NK-92 (cell line): ENCODE measurements around the gene C2orf76.
"Not testable (repeated sequence)": the region's sequence is repeated elsewhere in the genome, so short reads cannot be mapped to it uniquely, and the experiment has no call there.

ENCODE experiments used
- DNase-seq: peaks from one replicate; lab custom pipeline; 2025; ENCODE audit not compliant: unreplicated experiment; lab: John Stamatoyannopoulos, UW

The C2orf76 gene

GRCh38 chr2:119301413-119301812 is 65.2 kb downstream of the C2orf76 start:
- DNase-seq, result no peak

GRCh38 chr2:119295688-119296375 is 70.8 kb downstream of the C2orf76 start:
- no peak for DNase-seq

GRCh38 chr2:119294671-119295070 is 72.0 kb downstream of the C2orf76 start:
- no peak for DNase-seq

GRCh38 chr2:119293900-119294299 is 72.7 kb downstream of the C2orf76 start:
- no peak for DNase-seq

DNA sequence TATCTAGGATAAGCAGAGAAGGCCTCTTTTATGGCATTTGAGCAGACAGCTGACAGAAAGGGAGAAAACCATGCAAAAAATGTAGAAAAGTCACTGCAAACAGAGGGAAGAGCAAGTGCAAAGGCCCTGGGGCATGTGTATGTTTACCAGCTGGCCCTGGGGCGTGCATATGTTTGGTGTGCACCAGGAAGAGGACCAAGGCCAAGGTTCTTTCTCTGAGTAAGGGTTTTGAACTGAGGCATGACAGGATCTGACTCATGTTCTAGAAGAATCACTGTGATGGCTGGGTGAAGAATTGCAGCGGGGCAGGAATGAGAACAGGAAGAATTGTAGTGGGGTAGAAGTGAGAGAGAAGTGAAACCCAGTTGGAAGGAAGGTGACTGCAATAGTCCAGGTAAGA is 73.4 kb downstream of the C2orf76 start:
- no peak for DNase-seq

- no peak for DNase-seq
Observed at GRCh38 chr2:119292226-119292625, 74.4 kb downstream of the C2orf76 start.

- DNase-seq, result no peak
Observed at GRCh38 chr2:119291588-119292167, 75.0 kb downstream of the C2orf76 start.

DNA sequence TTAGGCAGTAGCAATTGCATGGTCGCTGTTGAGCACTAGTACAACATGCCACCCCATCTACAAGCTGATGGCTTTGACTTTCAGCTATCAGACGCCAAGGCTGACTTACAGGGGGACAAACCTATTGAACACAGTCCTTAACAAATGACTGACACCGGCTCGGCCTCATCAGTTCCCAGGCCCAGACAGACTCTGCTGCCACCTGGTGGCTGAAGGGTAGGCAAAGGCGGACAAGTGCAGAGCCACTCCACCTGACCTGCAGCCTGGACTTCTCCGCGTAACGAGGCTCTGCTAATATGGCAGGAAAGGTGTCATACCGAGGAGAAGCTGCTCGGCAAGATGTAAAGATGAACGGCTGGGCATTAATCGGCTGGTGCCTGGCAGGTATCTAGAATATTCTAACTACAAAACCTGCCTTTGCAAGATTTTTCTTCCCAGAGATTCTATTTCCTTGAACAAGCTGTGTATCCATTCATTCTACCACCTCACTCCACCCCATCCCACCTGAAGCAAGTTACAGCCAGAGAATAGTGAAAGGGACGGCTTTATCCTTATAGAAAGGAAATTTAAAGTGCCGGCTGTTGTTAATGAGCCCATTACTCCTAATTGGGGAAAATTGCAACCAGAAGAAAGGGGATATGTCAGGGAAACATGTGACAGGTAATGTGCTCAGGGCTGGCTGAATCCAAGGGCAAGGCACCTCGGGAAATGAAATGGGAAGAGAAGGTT is 75.6 kb downstream of the C2orf76 start:
- no peak for DNase-seq

DNA sequence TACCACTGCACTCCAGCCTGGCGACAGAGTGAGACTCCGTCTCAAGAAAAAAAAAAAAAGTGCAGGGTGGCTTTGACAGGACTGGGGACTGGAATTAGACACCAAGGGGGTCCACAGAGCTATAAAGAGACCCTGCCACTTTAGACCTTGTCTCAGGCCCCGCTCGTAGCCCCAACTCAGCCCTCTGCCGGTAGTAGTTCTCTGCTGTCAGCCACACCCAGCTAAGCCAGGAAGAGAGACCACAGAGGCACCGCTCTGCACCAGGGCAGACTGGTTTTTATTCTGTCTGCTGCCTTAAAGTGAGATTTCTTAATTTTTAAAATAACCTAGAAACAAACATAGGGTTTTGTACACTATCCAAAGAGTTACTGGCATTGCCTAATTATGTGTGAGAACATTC is 77.0 kb downstream of the C2orf76 start:
- DNase-seq, result no peak

GRCh38 chr2:119289093-119289492 is 77.5 kb downstream of the C2orf76 start:
- DNase-seq, result no peak

GRCh38 chr2:119288576-119288975 is 78.1 kb downstream of the C2orf76 start:
- DNase-seq, result no peak

- DNase-seq, result no peak
Observed at GRCh38 chr2:119286661-119287060, 80.0 kb downstream of the C2orf76 start.

DNA sequence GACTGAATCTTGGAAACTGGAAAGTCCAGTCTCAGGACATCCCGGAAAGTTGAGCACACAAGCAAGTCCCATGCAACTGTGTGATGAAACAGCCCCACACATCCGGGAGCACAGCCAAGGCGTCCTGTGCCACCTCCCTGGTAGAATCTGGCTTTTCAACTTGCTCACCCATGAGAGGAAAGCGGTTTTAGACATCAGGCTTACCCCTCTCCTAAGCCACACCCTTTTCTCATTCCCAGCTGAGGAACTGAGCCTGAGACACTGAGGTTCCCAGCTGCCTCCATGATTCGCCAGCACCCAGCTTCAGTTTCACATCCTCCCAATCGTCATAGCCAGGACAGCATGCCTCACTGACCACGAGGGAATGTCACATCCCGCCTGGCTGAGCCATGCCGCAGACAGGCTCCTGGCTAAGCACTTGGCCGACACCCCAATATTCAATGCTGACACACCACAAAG is 82.7 kb downstream of the C2orf76 start:
- no peak for DNase-seq

- DNase-seq, result no peak
Observed at GRCh38 chr2:119282996-119283511, 83.6 kb downstream of the C2orf76 start.

GRCh38 chr2:119282146-119282995 is 84.3 kb downstream of the C2orf76 start:
- DNase-seq, result no peak

DNA sequence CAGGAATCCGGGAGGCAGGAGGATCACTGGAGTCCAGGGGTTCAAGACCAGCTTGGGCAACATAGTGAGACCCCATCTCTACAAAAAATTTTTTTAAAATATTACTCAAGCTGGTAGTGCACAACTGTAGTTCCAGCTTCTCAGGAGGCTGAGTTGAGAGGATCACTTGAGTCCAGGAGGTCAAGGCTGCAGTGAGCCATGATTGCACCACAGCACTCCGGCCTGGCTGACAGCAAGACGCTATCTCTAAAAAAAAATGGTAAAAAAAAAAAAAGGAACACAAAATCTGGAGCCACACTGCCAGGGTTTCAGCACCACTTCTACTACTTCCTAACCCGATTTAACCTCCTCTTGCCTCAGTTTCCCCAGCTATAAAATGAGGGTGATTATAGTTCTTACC is 86.0 kb downstream of the C2orf76 start:
- no peak for DNase-seq

DNA sequence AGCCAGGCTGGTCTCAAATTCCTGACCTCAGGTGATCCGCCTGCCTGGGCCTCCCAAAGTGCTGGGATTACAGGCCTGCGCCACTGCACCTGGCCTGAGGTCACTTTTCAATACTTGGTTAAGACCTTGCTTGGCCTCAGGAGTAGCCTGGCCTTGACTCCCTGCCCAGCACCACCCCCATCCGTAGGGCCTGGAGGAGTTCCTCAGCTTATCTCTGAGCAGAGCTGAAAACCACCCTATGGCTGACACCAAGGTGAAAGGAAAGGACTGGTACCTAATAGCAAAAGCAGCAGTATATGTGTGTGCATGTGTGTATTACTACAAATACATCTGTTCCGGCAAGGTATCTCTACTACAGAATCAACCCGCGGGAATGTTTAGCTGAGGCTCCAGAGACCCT is 87.0 kb downstream of the C2orf76 start:
- DNase-seq, result no peak

GRCh38 chr2:119278946-119279345 is 87.7 kb downstream of the C2orf76 start:
- DNase-seq, result no peak

- not testable (repeated sequence) for DNase-seq
Observed at GRCh38 chr2:119278385-119278784, 88.2 kb downstream of the C2orf76 start.

- no peak for DNase-seq
Observed at GRCh38 chr2:119276864-119277263, 89.8 kb downstream of the C2orf76 start.

- DNase-seq, result no peak
Observed at GRCh38 chr2:119267604-119268003, 99.0 kb downstream of the C2orf76 start.
